NB4 (cell line): ENCODE data around the gene SYMPK.
A peak's percentile ranks its signal among the peaks of the same experiment; 100 is the strongest.
"Not testable (repeated sequence)": the region's sequence is repeated elsewhere in the genome, so short reads cannot be mapped to it uniquely, and the experiment has no call there.

Experiments used
- DNase-seq: peaks from one replicate; pipeline ENCODE4 v3.0.0; 2010; ENCODE audit warnings: low read depth
- H3K4me3 ChIP-seq: one replicate; pipeline ENCODE4 v1.5.1; 2011; ENCODE audit warnings: mild to moderate bottlenecking, low read depth, low read length, moderate library complexity
- CTCF ChIP-seq: IDR thresholded peaks from one replicate; pipeline ENCODE4 v1.5.1; 2012; ENCODE audit warnings: low read depth, low read length
- MYC ChIP-seq: IDR thresholded peaks from 2 replicates; pipeline ENCODE4 v1.6.1; 2011; ENCODE audit warnings: low read depth, low read length
- POLR2A ChIP-seq: IDR thresholded peaks from 2 replicates; pipeline ENCODE4 v1.6.1; 2011; ENCODE audit warnings: mild to moderate bottlenecking; ENCODE audit not compliant: insufficient read length; ENCODE audit errors: extremely low read depth
- TF ChIP-seq, protein P1 (sequence below): IDR thresholded peaks from 2 replicates; pipeline ENCODE4 v1.6.1; 2011; ENCODE audit warnings: low read depth, low read length

The SYMPK gene

DNA sequence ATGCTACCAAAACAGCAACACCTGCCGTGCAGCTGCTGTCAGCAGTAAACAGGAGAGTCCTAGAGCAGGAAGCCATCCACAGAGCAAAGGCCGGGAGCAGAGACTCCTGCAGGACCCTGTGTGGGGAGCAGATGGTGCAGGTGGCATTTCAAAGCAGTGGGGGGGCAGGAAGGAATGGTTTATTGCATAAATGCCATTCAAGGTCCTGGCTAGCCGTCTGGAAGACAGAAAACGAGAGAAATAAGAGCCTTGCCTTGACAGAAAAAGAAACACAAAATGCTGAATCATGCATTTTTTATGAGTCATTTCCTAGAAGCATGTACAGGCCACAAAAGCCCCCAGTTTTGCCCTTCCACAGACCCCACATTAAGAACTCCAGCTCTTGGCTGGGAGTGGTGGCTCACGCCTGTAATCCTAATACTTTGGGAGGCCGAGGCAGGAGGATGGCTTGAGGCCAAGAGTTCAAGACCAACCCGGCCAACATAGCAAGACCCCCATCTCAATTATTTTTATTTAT, 53.2 kb downstream of the SYMPK start:
- DNase-seq: peak; percentile 93
- no peak for TF ChIP-seq CTCF
- peak; percentile 41; the same call in 1 of the 2 replicates for TF ChIP-seq MYC
- no peak overlapping the region for H3K4me3 ChIP-seq

DNA sequence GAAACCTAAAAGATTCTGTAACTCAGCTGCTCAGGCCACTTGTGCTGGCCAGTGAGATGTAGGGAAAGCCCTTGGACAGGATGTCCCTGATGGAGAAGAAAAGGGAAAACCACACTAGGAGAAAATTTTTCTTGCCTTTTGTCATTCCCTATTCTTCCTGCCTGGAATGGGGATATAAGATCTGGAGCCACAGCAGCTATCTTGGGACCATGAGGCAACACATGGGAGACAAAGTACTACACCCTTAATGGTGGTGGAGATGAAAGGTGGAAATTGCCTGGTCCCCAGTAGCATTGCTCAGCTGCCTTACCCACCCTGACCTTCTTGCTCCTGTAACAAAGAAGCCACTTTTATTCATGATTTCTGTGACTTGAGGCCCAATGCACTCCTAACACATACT, 57.2 kb downstream of the SYMPK start:
- no peak for DNase-seq
- H3K4me3 ChIP-seq: no peak overlapping the region
- no peak for TF ChIP-seq POLR2A
- TF ChIP-seq, protein P1, sequence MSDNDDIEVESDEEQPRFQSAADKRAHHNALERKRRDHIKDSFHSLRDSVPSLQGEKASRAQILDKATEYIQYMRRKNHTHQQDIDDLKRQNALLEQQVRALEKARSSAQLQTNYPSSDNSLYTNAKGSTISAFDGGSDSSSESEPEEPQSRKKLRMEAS: no peak

DNA sequence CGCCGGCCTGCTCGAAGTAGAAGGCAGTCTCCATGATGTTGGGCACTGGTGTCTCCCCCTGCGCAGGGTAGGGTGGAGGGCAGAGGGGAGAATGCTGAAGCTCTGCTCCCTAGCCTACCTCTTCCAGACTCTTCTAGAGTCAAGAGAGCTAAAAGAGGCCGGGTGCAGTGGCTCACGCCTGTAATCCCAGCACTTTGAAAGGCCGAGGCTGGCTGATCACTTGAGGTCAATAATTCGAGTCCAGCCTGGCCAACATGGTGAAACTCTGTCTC, 58.1 kb downstream of the SYMPK start:
- no peak for DNase-seq
- TF ChIP-seq, protein P1: no peak
- TF ChIP-seq MYC (no peak), CTCF (no peak), POLR2A (no peak)
- no peak overlapping the region for H3K4me3 ChIP-seq

DNA sequence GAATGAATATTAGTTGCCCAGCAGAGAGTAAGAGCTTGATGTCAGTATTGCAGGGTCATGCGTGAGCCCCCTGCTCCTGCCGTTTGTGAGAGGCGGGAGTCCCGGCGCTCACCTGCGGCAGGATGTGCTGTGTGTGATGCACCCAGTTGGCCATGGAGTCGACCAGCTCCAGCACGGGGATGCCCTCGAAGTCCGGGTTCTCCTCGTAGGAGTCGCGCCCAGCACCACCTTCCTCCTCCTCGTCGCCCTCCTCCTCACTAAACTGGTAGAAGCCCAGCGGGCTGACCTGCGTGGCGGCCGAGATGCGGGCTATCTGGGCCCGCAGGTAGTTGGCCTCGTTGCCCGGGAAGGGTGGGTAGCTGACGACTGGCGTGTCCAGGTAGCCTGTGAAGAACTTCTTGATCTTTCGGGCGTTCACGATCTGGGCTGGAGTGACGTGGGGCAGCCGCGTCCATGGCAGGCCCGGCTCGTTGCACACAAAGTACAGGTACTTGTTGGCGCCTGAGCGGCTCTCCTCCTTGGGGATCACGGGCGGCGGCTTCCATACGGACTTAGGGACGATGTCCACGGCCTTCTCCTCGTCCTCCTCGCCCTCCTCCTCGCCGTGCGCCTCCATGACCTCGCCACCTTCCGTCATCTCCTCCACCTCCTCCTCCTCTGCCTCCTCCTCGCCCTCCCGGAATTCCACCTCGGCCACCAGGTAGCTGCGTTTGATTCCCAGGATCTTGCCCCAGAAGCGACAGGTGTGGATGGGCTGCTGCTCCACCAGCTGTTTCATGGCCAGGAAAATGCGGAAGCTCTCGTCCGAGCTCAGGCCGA, 58.6 kb downstream of the SYMPK start:
- no peak overlapping the region for H3K4me3 ChIP-seq
- no peak for DNase-seq
- no peak for TF ChIP-seq MYC
- no peak for TF ChIP-seq CTCF
- TF ChIP-seq POLR2A: no peak
- TF ChIP-seq, protein P1: no peak

GRCh38 chr19:45801603-45802175, 61.3 kb downstream of the SYMPK start:
- DNase-seq: no peak
- no peak overlapping the region for H3K4me3 ChIP-seq
- TF ChIP-seq, protein P1: no peak
- no peak for TF ChIP-seq CTCF

- DNase-seq: peak; percentile 58
- TF ChIP-seq MYC (no peak), CTCF (no peak), POLR2A (no peak)
- TF ChIP-seq, protein P1: no peak
- no peak overlapping the region for H3K4me3 ChIP-seq
Measured at GRCh38 chr19:45800070-45800553, 62.8 kb downstream of the SYMPK start.

GRCh38 chr19:45799541-45799940, 63.4 kb downstream of the SYMPK start:
- DNase-seq, H3K4me3 ChIP-seq: not testable (repeated sequence)
